IMR-90 (cell line): ENCODE data around the gene PTPRF. TPM values are rescaled to one million over a fixed set of nuclear protein-coding genes. Genes with fewer than 3 reads are reported as not detected.

Experiments used
- ATAC-seq: fragments of 200-7000 bp; cut with Tn5 transposase; 2 replicates; pipeline ENCODE4 v1.9.1; 2020; ENCODE audit warnings: low read depth, mild to moderate bottlenecking, moderate library complexity
- BruUV-seq: library from RNA; stranded (reverse); fragments of 400-500 nt; replicated peaks from 2 replicates; lab custom pipeline; 2021; lab: Mats Ljungman, UMichigan
- CTCF ChIA-PET: fragments of 300-600 bp; formaldehyde crosslinking; extraction: SDS; loops from one replicate; lab custom pipeline; 2021; ENCODE audit warnings: antibody characterized with exemption; lab: Yijun Ruan, JAX
- POLR2A ChIA-PET: fragments of 300-600 bp; sonication (Branson Sonifier 250); formaldehyde crosslinking; loops from one replicate; lab custom pipeline; 2022; ENCODE audit warnings: antibody characterized with exemption; ENCODE audit not compliant: unreplicated experiment; lab: Charles Lee
- DNase-seq: peaks from one replicate; pipeline ENCODE4 v3.0.0; 2013
- H2AFZ ChIP-seq: replicated peaks from 2 replicates; pipeline ENCODE3; 2013; ENCODE audit warnings: low read length, mild to moderate bottlenecking; ENCODE audit not compliant: poor library complexity
- H2AK5ac ChIP-seq: 2 replicates; pipeline ENCODE4 v1.6.1; 2013; ENCODE audit warnings: low read depth, low read length, inconsistent platforms
- H2AK9ac ChIP-seq: replicated peaks from 2 replicates; pipeline ENCODE3; 2013; ENCODE audit warnings: mild to moderate bottlenecking, low read depth, low read length, moderate library complexity; ENCODE audit not compliant: poor library complexity
- H2BK120ac ChIP-seq: 2 replicates; pipeline ENCODE4 v1.6.1; 2013; ENCODE audit warnings: low read depth, low read length, inconsistent platforms
- H2BK15ac ChIP-seq: 3 replicates; pipeline ENCODE4 v1.6.1; 2013; ENCODE audit warnings: low read depth, low read length, inconsistent platforms
- H2BK20ac ChIP-seq: 2 replicates; pipeline ENCODE4 v1.6.1; 2013; ENCODE audit warnings: low read depth, mild to moderate bottlenecking, inconsistent platforms, low read length, moderate library complexity
- H2BK5ac ChIP-seq: 2 replicates; pipeline ENCODE4 v1.6.1; 2013; ENCODE audit warnings: mild to moderate bottlenecking, low read depth, low read length, inconsistent platforms; ENCODE audit not compliant: poor library complexity, severe bottlenecking
- H3K14ac ChIP-seq: replicated peaks from 2 replicates; pipeline ENCODE4 v1.6.1; 2013; ENCODE audit warnings: low read depth, low read length, inconsistent platforms
- H3K18ac ChIP-seq: 2 replicates; pipeline ENCODE4 v1.6.1; 2013; ENCODE audit warnings: low read depth, low read length, control low read depth
- H3K23ac ChIP-seq: 2 replicates; pipeline ENCODE4 v1.6.1; 2013; ENCODE audit warnings: low read depth, low read length, inconsistent platforms
- H3K27ac ChIP-seq: 2 replicates; pipeline ENCODE4 v1.5.1; 2013; ENCODE audit warnings: mild to moderate bottlenecking, control low read depth, low read length; ENCODE audit not compliant: insufficient read depth
- H3K27me3 ChIP-seq: 2 replicates; pipeline ENCODE4 v1.6.1; 2013; ENCODE audit warnings: low read length; ENCODE audit not compliant: control insufficient read depth, insufficient read depth
- H3K36me3 ChIP-seq: 2 replicates; pipeline ENCODE4 v1.6.1; 2013; ENCODE audit warnings: low read length, mixed read lengths; ENCODE audit not compliant: control insufficient read depth, insufficient read depth
- H3K4ac ChIP-seq: 2 replicates; pipeline ENCODE4 v1.6.1; 2013; ENCODE audit warnings: low read depth, low read length, inconsistent platforms
- H3K4me1 ChIP-seq: 2 replicates; pipeline ENCODE4 v1.6.1; 2013; ENCODE audit warnings: low read length, mixed read lengths; ENCODE audit not compliant: control insufficient read depth, insufficient read depth
- H3K4me2 ChIP-seq: 2 replicates; pipeline ENCODE4 v1.6.1; 2013; ENCODE audit warnings: low read depth, mild to moderate bottlenecking, control low read depth, low read length, moderate library complexity
- H3K4me3 ChIP-seq: 2 replicates; pipeline ENCODE4 v1.5.1; 2013; ENCODE audit warnings: low read depth, mild to moderate bottlenecking, control low read depth, low read length, moderate library complexity; ENCODE audit not compliant: insufficient read depth
- H3K56ac ChIP-seq: 2 replicates; pipeline ENCODE4 v1.6.1; 2013; ENCODE audit warnings: low read length, inconsistent platforms; ENCODE audit not compliant: insufficient read depth; ENCODE audit errors: extremely low read depth
- H3K79me1 ChIP-seq, 2 experiments: 2 replicates each; pipeline ENCODE4 v1.6.1; 2013; ENCODE audit warnings: low read length in 2 of 2, inconsistent platforms in 1 of 2, low read depth in 1 of 2
- H3K9ac ChIP-seq: 2 replicates; pipeline ENCODE4 v1.6.1; 2013; ENCODE audit warnings: low read depth, low read length, control low read depth
- H3K9me1 ChIP-seq: 2 replicates; pipeline ENCODE4 v1.6.1; 2013; ENCODE audit warnings: low read length, inconsistent platforms; ENCODE audit not compliant: insufficient read depth
- H3K9me3 ChIP-seq: 2 replicates; pipeline ENCODE4 v1.6.1; 2013; ENCODE audit warnings: low read length; ENCODE audit not compliant: control insufficient read depth, insufficient read depth
- H4K20me1 ChIP-seq: 2 replicates; pipeline ENCODE4 v1.6.1; 2013; ENCODE audit warnings: low read length, inconsistent platforms; ENCODE audit not compliant: insufficient read depth
- H4K5ac ChIP-seq: 2 replicates; pipeline ENCODE4 v1.6.1; 2013; ENCODE audit warnings: mild to moderate bottlenecking, low read depth, low read length, control low read depth
- H4K8ac ChIP-seq, 2 experiments: 2 replicates each; pipeline ENCODE4 v1.6.1; 2013; ENCODE audit warnings: low read depth in 2 of 2, low read length in 2 of 2, control low read depth in 1 of 2, inconsistent platforms in 1 of 2
- H4K91ac ChIP-seq: 2 replicates; pipeline ENCODE4 v1.6.1; 2013; ENCODE audit warnings: low read depth, low read length, inconsistent platforms; ENCODE audit not compliant: insufficient read depth
- BHLHE40 ChIP-seq: fragments of 150-350 bp; IDR thresholded peaks from 2 replicates; pipeline ENCODE4 v1.6.1; 2016; ENCODE audit warnings: mild to moderate bottlenecking, low read depth, low read length
- CTCF ChIP-seq: conservative IDR thresholded peaks from 2 replicates; pipeline ENCODE4 v1.5.1; 2012; ENCODE audit warnings: mild to moderate bottlenecking, low read depth, low read length, improper control_type of control experiment
- FOS ChIP-seq: fragments of 150-350 bp; IDR thresholded peaks from 2 replicates; pipeline ENCODE4 v1.6.1; 2016; ENCODE audit warnings: low read depth, low read length
- MAZ ChIP-seq: IDR thresholded peaks from 2 replicates; pipeline ENCODE4 v1.6.1; 2012; ENCODE audit warnings: low read depth, mild to moderate bottlenecking, low read length, improper control_type of control experiment, moderate library complexity, borderline replicate concordance
- MXI1 ChIP-seq: IDR thresholded peaks from 2 replicates; pipeline ENCODE4 v1.6.1; 2012; ENCODE audit warnings: low read depth, mild to moderate bottlenecking, low read length, moderate library complexity, borderline replicate concordance
- NFE2L2 ChIP-seq: fragments of 150-350 bp; IDR thresholded peaks from 2 replicates; pipeline ENCODE4 v1.6.1; 2016; ENCODE audit warnings: low read depth, mild to moderate bottlenecking, low read length
- POLR2A ChIP-seq: IDR thresholded peaks from 2 replicates; pipeline ENCODE4 v1.6.1; 2012; ENCODE audit warnings: mild to moderate bottlenecking, low read depth, low read length
- RAD21 ChIP-seq: IDR thresholded peaks from 2 replicates; pipeline ENCODE4 v1.6.1; 2012; ENCODE audit warnings: low read length, improper control_type of control experiment
- RCOR1 ChIP-seq: IDR thresholded peaks from 2 replicates; pipeline ENCODE4 v1.6.1; 2012; ENCODE audit warnings: mild to moderate bottlenecking, low read length, improper control_type of control experiment; ENCODE audit not compliant: insufficient replicate concordance
- RFX5 ChIP-seq: IDR thresholded peaks from 2 replicates; pipeline ENCODE4 v1.8.0; 2012; ENCODE audit warnings: low read depth, mild to moderate bottlenecking, low read length, moderate library complexity
- SMC3 ChIP-seq: fragments of 150-350 bp; IDR thresholded peaks from 2 replicates; pipeline ENCODE4 v1.6.1; 2016; ENCODE audit warnings: low read depth, mild to moderate bottlenecking, antibody characterized with exemption, low read length, moderate library complexity
- USF2 ChIP-seq: fragments of 150-350 bp; IDR thresholded peaks from 2 replicates; pipeline ENCODE4 v1.6.1; 2017; ENCODE audit warnings: mild to moderate bottlenecking, antibody characterized with exemption, low read length, low read depth
- WGBS, 2 experiments: methylation state at CpG; one replicate each; pipeline versions ENCODE4 v1.1.5 to v1.1.7; 2013; ENCODE audit warnings: missing lambda C conversion rate in 2 of 2; ENCODE audit not compliant: insufficient read length in 1 of 2; ENCODE audit errors: extremely low coverage in 2 of 2; 5-methylcytosine and 5-hydroxymethylcytosine counted together
- dilution Hi-C: fragments of 300-500 bp; cut with HindIII; formaldehyde crosslinking; loops from one replicate; pipeline ENCODE4 v1.14.3; 2018; ENCODE audit warnings: low sequenced_read_pairs; ENCODE audit not compliant: unreplicated experiment
- in situ Hi-C: fragments of 300-500 bp; cut with MboI; formaldehyde crosslinking; loops from 3 replicates; pipeline ENCODE4 v1.14.3; 2019; ENCODE audit warnings: low sequenced_read_pairs, inconsistent platforms, mixed read lengths
- intact Hi-C: fragments of 100-400 bp; cut with micrococcal nuclease; formaldehyde crosslinking; loops from 2 replicates; pipeline ENCODE4 v1.10.0; 2022
- polyA plus RNA-seq, 3 experiments: library from polyadenylated mRNA; depleted of rRNA; stranded (reverse); fragments of >200 nt; gene quantifications; 2 replicates each; pipeline ENCODE4 v1.2.3, GENCODE V29; 2012; ENCODE audit warnings: low replicate concordance in 1 of 3
- total RNA-seq: library from RNA; depleted of rRNA; stranded (reverse); fragments of >200 nt; gene quantifications from 2 replicates; pipeline ENCODE4 v1.2.3, GENCODE V29; 2012
- TF ChIP-seq, protein P1 (sequence below): fragments of 150-350 bp; IDR thresholded peaks from 2 replicates; pipeline ENCODE4 v1.6.1; 2016; ENCODE audit warnings: low read depth, mild to moderate bottlenecking, low read length, moderate library complexity, borderline replicate concordance

The PTPRF gene
- total and polyA plus RNA-seq, 2 of the 4 experiments (the other 2 are of a cell fraction), result 25.8 to 92.3 TPM

GRCh38 chr1:43613075-43613942 lies 82.6 kb downstream of the PTPRF start:
- H2AFZ ChIP-seq, result no peak overlapping the region
- no peaks in the 10 kb centered on the region for H3K79me1 ChIP-seq
- no peak overlapping the region for H4K5ac ChIP-seq
- BruUV-seq, result no TSS peak
- H3K27ac ChIP-seq, result no peak overlapping the region
- intact Hi-C loops (no loop called here), in situ Hi-C loops (no loop called here), dilution Hi-C loops (no loop called here)
- TF ChIP-seq RFX5 (no peak), RAD21 (no peak), FOS (no peak), SMC3 (no peak), POLR2A (no peak), BHLHE40 (no peak), MAZ (no peak), USF2 (no peak), MXI1 (no peak), NFE2L2 (no peak), RCOR1 (no peak), CTCF (no peak)
- TF ChIP-seq, protein P1, sequence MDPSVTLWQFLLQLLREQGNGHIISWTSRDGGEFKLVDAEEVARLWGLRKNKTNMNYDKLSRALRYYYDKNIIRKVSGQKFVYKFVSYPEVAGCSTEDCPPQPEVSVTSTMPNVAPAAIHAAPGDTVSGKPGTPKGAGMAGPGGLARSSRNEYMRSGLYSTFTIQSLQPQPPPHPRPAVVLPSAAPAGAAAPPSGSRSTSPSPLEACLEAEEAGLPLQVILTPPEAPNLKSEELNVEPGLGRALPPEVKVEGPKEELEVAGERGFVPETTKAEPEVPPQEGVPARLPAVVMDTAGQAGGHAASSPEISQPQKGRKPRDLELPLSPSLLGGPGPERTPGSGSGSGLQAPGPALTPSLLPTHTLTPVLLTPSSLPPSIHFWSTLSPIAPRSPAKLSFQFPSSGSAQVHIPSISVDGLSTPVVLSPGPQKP, result no peak
- H3K56ac ChIP-seq, result no peak overlapping the region
- H2BK15ac ChIP-seq, result no peak overlapping the region
- H3K9me1 ChIP-seq, result no peaks in the 10 kb centered on the region; the same call in 1 of the 2 replicates
- no peak overlapping the region for H3K23ac ChIP-seq
- H2AK5ac ChIP-seq, result no peak overlapping the region
- H4K91ac ChIP-seq, result no peak overlapping the region
- H2BK20ac ChIP-seq, result no peak overlapping the region
- WGBS, 2 experiments, result 94% methylated on average over 7 of the region's 22 CpGs; no CpG with 5 or more reads in 1 of the 2 experiments
- no peak overlapping the region for H3K9ac ChIP-seq
- no peak overlapping the region for H3K14ac ChIP-seq
- H3K4ac ChIP-seq, result no peak overlapping the region
- H2BK5ac ChIP-seq, result no peak overlapping the region
- H3K4me3 ChIP-seq, result no peak overlapping the region
- POLR2A ChIA-PET, result no interaction called here
- H3K36me3 ChIP-seq, result peaks cover 65% of the 10 kb centered on the region
- H3K4me1 ChIP-seq, result no peaks in the 10 kb centered on the region
- H4K20me1 ChIP-seq, result no peaks in the 10 kb centered on the region; the same call in none of the 2 replicates
- DNase-seq (no peak), ATAC-seq (no peak)
- H3K9me3 ChIP-seq, result no peaks in the 10 kb centered on the region
- H4K8ac ChIP-seq, result no peak overlapping the region
- H3K4me2 ChIP-seq, result no peak overlapping the region
- CTCF ChIA-PET, result no interaction called here
- no peak overlapping the region for H2BK120ac ChIP-seq
- no peak overlapping the region for H3K18ac ChIP-seq
- H3K27me3 ChIP-seq, result no peaks in the 10 kb centered on the region
- H2AK9ac ChIP-seq, result no peak overlapping the region
